ENCODE data around the gene PICK1.

- no peak for TF ChIP-seq EP300 (IDR thresholded peaks at IDR 0.05)
- TF ChIP-seq CTCF (IDR thresholded peaks at IDR 0.05): no peak
- no peak for TF ChIP-seq POLR2A (IDR thresholded peaks at IDR 0.05)
Observed at GRCh38 chr22:38109371-38110001, 52.3 kb downstream of the PICK1 start.

Measured in ovary (tissue), 3 donors.